Suprapubic skin (tissue), 4 donors: Measurements from ENCODE around the gene CLEC2D. TPM values are rescaled to one million over a fixed set of nuclear protein-coding genes. Genes with fewer than 3 reads are reported as not detected.

ENCODE experiments used
- DNase-seq, 2 donors: peaks; one replicate each; pipeline ENCODE4 v3.0.0-alpha.2; 2019; ENCODE audit warnings: low spot score in 2 of 2
- H3K27ac ChIP-seq: fragments of 200-600 bp; sonication (generic); one replicate; pipeline ENCODE4 v1.5.1; 2019
- H3K27me3 ChIP-seq: fragments of 200-600 bp; sonication (generic); one replicate; pipeline ENCODE4 v1.5.1; 2019
- H3K36me3 ChIP-seq: fragments of 200-600 bp; sonication (generic); one replicate; pipeline ENCODE4 v1.5.1; 2019
- H3K4me1 ChIP-seq: fragments of 200-600 bp; sonication (generic); one replicate; pipeline ENCODE4 v1.5.1; 2019
- H3K4me3 ChIP-seq: fragments of 200-600 bp; sonication (generic); one replicate; pipeline ENCODE4 v1.5.1; 2019; ENCODE audit warnings: mild to moderate bottlenecking
- H3K9me3 ChIP-seq: fragments of 200-600 bp; sonication (generic); one replicate; pipeline ENCODE4 v1.5.1; 2019
- EP300 ChIP-seq: sonication (generic); formaldehyde crosslinking; IDR thresholded peaks from one replicate; pipeline ENCODE4 v1.6.1; 2017; ENCODE audit warnings: antibody characterized with exemption
- POLR2A ChIP-seq, 2 donors: fragments of 450-650 bp; IDR thresholded peaks; one replicate each; pipeline ENCODE4 v1.6.1; 2017; ENCODE audit warnings: antibody characterized with exemption in 2 of 2, mild to moderate bottlenecking in 2 of 2, moderate library complexity in 2 of 2
- POLR2AphosphoS5 ChIP-seq, 3 donors: sonication (generic); formaldehyde crosslinking; IDR thresholded peaks; one replicate each; pipeline ENCODE4 v1.6.1; 2017; ENCODE audit warnings: antibody characterized with exemption in 3 of 3
- WGBS: methylation state at CpG from one replicate; pipeline ENCODE4 v1.1.5; 2018; 5-methylcytosine and 5-hydroxymethylcytosine counted together
- total RNA-seq, 4 donors: library from RNA; depleted of rRNA; stranded (reverse); fragments of >200 nt; gene quantifications; one replicate each; pipeline ENCODE4 v1.1.0, GENCODE V29; 2016
- TF ChIP-seq, protein P1 (sequence below), 2 donors: fragments of 200-600 bp in 1 of 2; fragments of 450-650 bp in 1 of 2; sonication (generic) in 1 of 2; IDR thresholded peaks; one replicate each; pipeline ENCODE4 v1.5.1; 2016 to 2019; ENCODE audit warnings: antibody characterized with exemption in 2 of 2, mild to moderate bottlenecking in 1 of 2, moderate library complexity in 1 of 2

Gene CLEC2D
- total RNA-seq, 4 donors from 2014 or later = 2.3 to 12.2 (median 5.0) TPM

GRCh38 chr12:9706086-9706685 lies 36.7 kb downstream of the CLEC2D start:
- H3K27me3 ChIP-seq = no peaks in the 10 kb centered on the region
- DNase-seq = no peak
- TF ChIP-seq POLR2AphosphoS5 (IDR thresholded peaks at IDR 0.05) (no peak), EP300 (no peak), POLR2A (IDR thresholded peaks at IDR 0.05) (no peak)
- TF ChIP-seq, protein P1, sequence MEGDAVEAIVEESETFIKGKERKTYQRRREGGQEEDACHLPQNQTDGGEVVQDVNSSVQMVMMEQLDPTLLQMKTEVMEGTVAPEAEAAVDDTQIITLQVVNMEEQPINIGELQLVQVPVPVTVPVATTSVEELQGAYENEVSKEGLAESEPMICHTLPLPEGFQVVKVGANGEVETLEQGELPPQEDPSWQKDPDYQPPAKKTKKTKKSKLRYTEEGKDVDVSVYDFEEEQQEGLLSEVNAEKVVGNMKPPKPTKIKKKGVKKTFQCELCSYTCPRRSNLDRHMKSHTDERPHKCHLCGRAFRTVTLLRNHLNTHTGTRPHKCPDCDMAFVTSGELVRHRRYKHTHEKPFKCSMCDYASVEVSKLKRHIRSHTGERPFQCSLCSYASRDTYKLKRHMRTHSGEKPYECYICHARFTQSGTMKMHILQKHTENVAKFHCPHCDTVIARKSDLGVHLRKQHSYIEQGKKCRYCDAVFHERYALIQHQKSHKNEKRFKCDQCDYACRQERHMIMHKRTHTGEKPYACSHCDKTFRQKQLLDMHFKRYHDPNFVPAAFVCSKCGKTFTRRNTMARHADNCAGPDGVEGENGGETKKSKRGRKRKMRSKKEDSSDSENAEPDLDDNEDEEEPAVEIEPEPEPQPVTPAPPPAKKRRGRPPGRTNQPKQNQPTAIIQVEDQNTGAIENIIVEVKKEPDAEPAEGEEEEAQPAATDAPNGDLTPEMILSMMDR (IDR thresholded peaks at IDR 0.05) = no peak
- no peak overlapping the region for H3K4me3 ChIP-seq
- H3K36me3 ChIP-seq = no peaks in the 10 kb centered on the region
- H3K4me1 ChIP-seq = no peaks in the 10 kb centered on the region
- H3K9me3 ChIP-seq = peaks cover 7% of the 10 kb centered on the region
- no peak overlapping the region for H3K27ac ChIP-seq

GRCh38 chr12:9707356-9707755 lies 37.8 kb downstream of the CLEC2D start:
- DNase-seq = no peak
- Histone ChIP-seq H3K27me3 (no peaks in the 10 kb centered on the region), H3K9me3 (peaks cover under 1% of the 10 kb centered on the region), H3K36me3 (no peaks in the 10 kb centered on the region), H3K27ac (no peak overlapping the region), H3K4me1 (no peaks in the 10 kb centered on the region), H3K4me3 (no peak overlapping the region)
- TF ChIP-seq, protein P1 (IDR thresholded peaks at IDR 0.05) = no peak
- TF ChIP-seq POLR2AphosphoS5 (IDR thresholded peaks at IDR 0.05) (no peak), POLR2A (IDR thresholded peaks at IDR 0.05) (no peak), EP300 (no peak)

DNA sequence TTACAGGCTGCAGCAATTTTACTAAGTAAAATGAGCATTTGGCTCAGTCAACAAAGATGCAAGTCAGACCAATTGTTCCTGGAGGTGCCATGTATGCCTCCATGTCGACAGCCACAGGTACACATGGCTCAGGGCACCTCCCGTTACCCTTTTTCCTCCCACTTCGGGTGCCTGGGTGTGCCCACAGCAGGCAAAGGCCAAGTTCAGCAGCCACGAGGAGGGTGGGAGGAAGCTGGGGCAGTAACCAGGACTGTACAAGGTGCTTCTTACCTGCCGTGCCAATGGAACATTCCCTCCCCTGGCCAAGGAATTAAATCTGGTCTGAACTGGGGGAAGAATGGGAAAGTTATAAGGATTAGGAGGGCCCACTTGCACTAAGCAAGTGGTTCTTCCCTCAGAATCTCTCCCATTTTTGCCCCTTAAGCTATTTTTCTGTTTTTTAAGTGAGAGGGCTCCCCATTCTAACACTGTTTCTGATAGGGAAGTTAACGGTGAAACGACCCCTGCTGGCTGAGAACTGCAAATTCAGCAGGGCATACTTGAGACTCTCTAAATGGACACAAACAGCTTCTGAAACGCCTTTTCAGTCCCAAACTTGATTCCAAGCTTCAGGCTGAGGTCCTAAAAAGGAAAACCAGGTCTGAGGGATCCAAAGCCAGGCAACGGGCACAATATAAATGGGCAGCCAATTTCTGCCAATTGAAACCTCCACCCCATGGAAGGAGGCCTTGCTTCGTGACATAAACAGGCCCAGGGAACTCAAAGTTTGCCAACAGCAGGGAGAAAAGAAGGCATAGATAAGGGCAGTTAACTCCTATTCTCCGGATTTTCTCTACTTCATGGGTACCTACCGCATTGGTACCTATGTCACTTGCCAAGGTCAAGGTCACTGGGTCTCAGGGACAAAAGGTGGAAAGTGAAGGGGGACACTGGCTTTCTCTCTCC lies 38.6 kb downstream of the CLEC2D start:
- no peak for DNase-seq
- 46% methylated on average over 12 of the region's 12 CpGs for WGBS
- Histone ChIP-seq H3K4me3 (no peak overlapping the region), H3K4me1 (no peaks in the 10 kb centered on the region), H3K9me3 (no peaks in the 10 kb centered on the region), H3K36me3 (no peaks in the 10 kb centered on the region), H3K27me3 (no peaks in the 10 kb centered on the region), H3K27ac (no peak overlapping the region)
- TF ChIP-seq, protein P1 (IDR thresholded peaks at IDR 0.05) = peak; percentile 27 to 60
- no peak for TF ChIP-seq POLR2AphosphoS5 (IDR thresholded peaks at IDR 0.05)

DNA sequence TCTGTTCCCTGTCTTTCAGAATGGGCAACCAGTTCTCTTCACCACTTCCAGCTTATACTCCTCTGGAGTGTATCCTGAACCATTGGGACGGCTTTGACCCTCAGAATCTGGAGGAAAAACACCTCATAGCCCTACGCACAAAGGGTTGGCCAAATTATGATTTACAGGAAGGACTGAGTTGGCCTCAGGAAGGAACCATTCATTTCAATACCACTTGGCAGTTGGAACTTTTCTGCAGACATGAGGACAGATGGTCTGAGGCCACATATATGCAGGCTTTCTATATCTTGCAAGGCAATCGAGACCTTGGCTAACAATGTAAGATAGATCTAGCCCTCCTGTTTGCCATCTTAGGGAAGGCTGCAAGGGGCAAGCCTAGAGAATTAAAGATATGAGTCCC lies 39.3 kb downstream of the CLEC2D start:
- whole genome bisulfite sequencing = 91% methylated on average over 3 of the region's 3 CpGs
- no peaks in the 10 kb centered on the region for H3K27me3 ChIP-seq
- no peak overlapping the region for H3K27ac ChIP-seq
- TF ChIP-seq POLR2AphosphoS5 (IDR thresholded peaks at IDR 0.05) (no peak), POLR2A (IDR thresholded peaks at IDR 0.05) (no peak), EP300 (no peak)
- TF ChIP-seq, protein P1 (IDR thresholded peaks at IDR 0.05) = no peak
- DNase-seq = no peak
- no peaks in the 10 kb centered on the region for H3K9me3 ChIP-seq
- no peaks in the 10 kb centered on the region for H3K4me1 ChIP-seq
- no peak overlapping the region for H3K4me3 ChIP-seq
- no peaks in the 10 kb centered on the region for H3K36me3 ChIP-seq

- H3K36me3 ChIP-seq = no peaks in the 10 kb centered on the region
- WGBS = 89% methylated on average over 3 of the region's 3 CpGs
- TF ChIP-seq, protein P1 (IDR thresholded peaks at IDR 0.05) = no peak
- TF ChIP-seq POLR2AphosphoS5 (IDR thresholded peaks at IDR 0.05) (no peak), EP300 (no peak), POLR2A (IDR thresholded peaks at IDR 0.05) (no peak)
- H3K4me3 ChIP-seq = no peak overlapping the region
- no peaks in the 10 kb centered on the region for H3K9me3 ChIP-seq
- DNase-seq = no peak
- H3K4me1 ChIP-seq = no peaks in the 10 kb centered on the region
- no peak overlapping the region for H3K27ac ChIP-seq
- no peaks in the 10 kb centered on the region for H3K27me3 ChIP-seq
Observed at GRCh38 chr12:9710584-9711375, 41.3 kb downstream of the CLEC2D start.
